GM19023 (cell line): ENCODE measurements around the gene GUK1.

Source experiments
- ATAC-seq: cut with Tn5 transposase; IDR thresholded peaks from one replicate; pipeline ENCODE4 v1.9.1; 2021; ENCODE audit warnings: mild to moderate bottlenecking, moderate library complexity; ENCODE audit not compliant: unreplicated experiment

Gene GUK1, protein sequence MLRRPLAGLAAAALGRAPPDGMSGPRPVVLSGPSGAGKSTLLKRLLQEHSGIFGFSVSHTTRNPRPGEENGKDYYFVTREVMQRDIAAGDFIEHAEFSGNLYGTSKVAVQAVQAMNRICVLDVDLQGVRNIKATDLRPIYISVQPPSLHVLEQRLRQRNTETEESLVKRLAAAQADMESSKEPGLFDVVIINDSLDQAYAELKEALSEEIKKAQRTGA

DNA sequence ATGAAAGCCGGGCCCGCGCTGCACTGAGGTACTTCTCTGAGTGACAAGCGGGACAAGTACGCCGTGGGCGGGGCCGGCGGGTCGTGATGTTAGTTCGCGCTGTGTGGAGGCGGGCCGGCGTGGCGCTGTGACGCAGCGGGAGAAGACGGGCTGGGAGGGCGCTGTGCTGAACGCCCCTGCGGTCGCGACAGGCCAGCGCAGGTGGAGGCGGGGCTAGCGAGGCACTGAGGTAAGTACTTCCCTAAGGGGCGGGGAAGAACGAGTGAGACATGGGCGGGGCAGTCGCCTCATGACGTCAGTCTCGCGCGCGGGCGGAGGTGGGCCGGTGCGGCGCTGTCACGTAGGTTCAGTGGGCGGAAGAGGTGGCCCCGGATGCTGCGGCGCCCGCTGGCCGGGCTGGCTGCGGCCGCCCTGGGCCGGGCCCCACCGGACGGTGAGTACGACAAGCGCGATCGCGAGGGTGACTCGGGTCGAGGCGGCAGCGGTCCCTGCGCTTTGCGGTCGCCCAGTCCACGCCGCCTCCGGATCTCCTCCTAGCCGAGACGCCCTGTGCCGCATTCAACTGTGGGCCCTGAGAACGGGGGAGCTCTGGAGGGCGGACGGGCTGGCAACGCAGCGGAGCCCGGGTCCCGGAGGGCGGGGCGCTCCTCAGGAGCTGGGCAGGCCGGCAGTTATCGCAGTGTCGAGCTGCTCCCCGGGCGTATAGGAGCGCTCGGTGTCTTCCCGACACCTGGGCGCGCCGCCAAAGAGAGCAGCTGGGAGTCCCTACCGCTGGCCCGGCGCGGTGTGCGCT, at the start of gene GUK1:
Gene GUK1 (plus strand): TSS at position 349 of the 793 bp plus-strand sequence. CDS start 24 bp downstream, at position 373.
- ATAC-seq = peak; percentile 92

DNA sequence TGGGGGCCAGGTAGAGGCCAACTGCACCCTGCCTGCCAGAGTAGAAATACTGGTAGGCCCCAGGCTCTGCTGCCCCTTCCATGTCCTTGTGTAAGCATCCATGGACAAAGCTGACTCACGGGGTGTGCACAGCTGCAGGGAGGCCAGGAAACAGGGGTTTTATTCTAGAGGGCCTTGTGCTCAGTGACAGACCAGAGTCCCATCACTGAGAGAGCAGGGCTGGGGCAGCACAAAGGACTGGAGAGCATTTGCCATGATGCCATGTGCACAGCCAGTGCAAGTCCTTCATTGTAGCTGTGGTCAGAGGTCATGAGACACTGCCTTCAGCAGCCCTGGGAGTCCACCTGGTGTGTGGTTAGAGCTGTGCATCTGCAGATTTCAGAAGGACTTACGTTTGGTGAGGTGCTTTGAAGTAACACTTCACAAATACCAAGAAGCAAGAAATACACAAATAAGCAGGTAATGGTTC, 49.4 kb upstream of the GUK1 start:
- ATAC-seq = peak; percentile 48

DNA sequence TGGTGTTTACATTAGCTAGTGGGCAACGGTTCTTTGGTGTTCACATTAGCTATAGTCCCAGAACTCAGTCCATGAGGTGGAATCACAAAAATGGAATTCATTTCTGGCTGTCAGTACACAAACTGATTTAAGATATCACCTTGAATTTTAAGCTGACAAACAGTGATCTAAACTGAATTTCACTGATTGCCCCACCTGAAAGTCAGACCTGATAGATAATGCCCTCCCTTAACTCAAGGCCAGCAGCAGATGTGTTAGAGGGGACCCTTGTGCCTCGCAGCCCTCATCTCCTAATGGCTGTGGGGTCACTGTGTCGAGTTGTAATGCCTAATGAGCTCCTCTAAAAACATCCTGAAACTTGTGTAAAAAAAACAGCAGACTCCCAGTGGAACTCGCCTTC, 49.0 kb upstream of the GUK1 start:
- ATAC-seq = no peak

DNA sequence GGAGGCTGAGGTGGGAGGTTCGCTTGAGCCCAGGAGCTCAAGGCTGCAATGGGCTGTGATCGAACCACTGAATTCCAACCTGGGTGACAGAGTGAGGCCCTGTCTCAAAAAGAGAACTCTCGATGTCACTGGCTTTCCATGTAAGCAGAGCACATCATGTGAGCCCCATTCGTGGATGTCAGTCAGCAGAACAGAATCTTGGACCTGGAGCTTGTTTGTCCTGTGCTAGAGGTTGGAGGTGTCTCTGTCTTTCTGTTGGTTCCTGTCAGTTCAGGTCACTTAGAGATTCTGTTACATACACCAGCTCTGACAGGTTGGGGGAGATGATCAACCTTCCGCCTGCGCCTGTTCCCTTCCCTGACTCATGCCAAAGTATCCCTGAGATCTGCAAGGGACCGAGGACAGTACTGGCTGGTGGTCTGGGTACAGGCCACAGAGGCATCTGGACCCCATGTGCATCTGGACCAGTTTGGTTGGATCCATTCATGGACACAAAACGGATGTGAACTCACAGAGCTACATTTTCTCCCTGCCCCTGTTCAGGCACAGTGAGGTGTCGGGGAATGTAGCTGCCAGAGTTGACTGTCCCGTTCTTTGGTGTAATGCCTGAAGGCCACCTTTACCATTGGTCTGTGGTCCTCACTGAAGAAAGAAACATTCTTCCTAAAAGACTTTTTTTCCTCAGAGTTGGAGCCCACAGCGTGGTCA, 47.6 kb upstream of the GUK1 start:
- ATAC-seq = no peak

DNA sequence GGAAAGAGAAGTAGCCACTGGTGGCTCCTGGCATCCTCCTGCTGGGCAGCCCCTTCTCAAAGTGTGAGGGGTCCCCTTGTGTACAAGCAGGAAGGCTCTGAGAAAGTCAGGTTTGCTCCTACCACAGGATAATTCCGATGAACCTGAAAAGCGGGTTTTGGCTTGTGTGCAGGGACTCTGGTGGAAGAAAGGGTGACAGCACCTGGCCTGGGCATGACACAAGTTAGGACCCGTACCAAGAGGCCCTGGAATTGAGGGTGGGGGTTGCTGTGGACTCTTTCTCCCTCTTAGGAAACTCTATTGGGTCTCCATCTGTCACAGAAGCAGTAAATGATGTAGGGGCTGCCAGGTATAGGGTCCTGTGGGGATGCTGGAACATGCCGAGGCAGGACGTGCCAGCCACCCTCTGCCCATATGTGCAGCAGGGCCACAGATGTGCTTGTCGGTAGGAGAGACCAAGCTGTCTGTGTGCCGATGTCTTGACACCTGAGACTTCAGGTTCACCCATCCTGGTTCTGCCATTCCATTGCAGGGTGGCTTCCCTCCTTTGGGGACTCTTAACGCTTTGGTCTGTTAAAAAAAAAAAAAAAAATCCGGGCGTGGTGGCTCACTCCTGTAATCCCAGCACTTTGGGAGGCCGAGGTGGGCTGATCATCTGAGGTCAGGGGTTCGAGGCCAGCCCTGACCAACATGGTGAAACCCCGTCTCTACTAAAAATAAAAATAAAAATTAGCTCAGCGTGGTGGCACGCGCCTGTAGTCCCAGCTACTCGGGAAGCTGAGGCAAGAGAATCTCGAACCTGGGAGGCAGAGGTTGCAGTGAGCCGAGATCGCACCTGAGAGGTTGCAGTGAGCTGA, 46.8 kb upstream of the GUK1 start:
- ATAC-seq = no peak

DNA sequence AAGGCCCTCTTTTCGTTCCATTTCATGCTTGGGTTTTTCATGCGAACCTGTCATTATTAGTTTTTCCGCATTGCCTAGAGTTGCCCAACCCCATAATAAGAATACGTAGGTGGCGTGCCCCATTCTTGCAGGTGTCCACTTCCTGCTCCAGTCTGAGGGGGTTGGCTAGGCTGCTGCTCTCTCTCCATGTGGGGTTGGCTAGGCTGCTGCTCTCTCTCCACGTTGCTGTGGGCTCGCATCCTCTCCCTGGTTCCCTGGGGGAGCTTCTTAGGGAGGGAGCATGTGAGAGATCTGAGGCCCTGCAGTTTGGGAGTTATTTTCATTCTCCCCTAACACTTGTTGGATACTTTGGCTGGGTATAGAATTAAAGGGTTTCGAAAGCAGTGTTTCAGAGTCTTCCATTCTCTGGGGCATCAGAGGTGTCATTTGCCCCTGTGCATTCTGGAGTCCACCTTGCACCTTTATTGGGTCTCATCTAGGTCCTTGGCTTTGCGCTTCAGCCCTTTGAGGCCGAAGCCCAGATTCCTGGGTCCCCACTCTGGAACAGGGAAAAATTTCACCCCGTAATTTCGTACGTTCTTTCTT, 45.6 kb upstream of the GUK1 start:
- ATAC-seq = no peak

DNA sequence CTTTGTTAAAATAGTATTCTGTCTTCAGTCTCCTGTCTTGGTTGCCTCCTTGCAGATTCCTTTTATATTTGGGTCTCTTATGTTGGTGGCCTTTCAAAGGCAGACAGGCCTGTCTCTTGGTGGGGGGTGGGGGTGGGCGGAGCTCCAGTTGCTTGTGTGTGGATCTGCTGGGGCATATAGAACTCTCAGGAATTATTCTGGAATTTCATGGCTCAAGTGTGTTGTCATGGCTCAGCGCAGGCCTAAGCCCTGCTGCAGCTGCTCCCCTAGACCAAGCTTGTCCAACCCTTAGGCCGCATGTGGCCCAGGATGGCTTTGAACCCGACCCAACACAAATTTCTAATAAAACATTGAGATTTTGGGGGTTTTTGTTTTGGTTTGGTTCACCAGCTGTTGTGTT, 44.9 kb upstream of the GUK1 start:
- ATAC-seq = no peak

DNA sequence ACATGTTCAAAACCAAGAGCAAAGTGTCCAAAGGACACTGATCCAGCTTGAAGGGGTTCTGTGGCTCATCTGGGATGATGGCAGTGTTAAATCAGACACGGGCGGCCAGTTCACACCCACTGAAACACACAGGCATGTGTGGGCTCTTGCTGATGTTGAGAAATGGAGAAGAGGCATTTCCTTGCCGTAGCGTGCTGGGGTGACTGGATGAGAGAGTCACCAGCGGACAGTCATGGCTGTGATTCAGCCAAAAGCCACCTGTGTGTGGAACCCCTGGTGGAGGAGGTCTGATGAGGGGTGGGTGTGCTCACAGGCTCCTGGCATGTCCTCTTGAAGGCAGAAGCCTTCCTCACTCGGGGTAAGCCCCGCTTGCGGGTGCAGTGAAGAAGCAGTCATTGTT, 44.1 kb upstream of the GUK1 start:
- no peak for ATAC-seq

DNA sequence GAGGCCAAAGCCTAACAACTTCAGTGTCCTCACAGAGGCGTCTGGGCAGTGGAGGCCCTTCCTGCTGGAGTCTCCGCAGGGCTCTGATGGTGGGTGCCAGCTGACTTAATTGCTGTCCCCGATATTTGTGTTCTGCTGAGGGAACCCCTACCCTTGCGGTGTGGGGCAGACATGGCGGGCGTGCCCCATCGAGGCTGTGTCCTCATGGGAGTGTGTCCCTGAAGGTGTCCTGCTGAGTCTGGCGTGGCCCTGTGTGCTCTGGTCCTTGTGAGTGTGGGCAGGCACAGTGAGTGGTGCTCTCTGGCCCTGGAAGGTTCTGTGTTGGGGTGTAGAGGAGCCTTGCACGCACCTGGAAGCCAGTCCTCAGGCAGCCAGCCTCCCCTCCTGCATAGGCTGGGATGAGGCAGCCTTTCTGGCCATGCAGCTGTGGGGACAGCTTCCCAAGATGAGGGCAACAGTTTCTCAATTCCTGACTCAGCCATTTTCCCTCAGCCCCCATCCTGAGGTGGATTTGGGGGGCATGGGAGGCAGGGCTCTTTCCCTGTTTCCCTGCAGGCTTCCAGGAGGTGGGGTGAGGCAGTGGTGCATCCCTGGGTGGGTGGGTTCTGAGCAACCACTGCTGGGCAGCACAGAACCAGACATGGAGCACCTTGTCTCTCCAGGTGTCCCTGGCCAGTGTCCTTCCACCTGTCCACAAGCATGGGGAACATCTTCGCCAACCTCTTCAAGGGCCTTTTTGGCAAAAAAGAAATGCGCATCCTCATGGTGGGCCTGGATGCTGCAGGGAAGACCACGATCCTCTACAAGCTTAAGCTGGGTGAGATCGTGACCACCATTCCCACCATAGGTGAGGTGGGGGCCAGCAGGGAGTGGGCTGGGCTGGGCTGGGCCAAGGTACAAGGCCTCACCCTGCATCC, 43.4 kb upstream of the GUK1 start:
- ATAC-seq = no peak

DNA sequence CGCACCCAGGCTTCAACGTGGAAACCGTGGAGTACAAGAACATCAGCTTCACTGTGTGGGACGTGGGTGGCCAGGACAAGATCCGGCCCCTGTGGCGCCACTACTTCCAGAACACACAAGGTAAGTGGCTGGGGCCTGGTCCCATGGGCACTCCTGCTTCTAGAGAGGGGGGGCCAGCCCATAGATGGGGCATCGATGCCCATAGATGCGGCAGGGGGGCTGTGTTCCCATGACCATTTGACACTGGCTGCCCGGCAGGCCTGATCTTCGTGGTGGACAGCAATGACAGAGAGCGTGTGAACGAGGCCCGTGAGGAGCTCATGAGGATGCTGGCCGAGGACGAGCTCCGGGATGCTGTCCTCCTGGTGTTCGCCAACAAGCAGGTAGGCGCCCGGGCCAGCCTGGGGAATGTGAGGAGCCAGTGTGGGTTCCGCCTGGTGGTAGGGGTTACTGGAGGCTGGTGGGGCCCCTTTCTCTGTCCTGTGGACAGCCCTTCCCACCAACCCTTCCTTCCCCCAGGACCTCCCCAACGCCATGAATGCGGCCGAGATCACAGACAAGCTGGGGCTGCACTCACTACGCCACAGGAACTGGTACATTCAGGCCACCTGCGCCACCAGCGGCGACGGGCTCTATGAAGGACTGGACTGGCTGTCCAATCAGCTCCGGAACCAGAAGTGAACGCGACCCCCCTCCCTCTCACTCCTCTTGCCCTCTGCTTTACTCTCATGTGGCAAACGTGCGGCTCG, 42.6 kb upstream of the GUK1 start:
- no peak for ATAC-seq

DNA sequence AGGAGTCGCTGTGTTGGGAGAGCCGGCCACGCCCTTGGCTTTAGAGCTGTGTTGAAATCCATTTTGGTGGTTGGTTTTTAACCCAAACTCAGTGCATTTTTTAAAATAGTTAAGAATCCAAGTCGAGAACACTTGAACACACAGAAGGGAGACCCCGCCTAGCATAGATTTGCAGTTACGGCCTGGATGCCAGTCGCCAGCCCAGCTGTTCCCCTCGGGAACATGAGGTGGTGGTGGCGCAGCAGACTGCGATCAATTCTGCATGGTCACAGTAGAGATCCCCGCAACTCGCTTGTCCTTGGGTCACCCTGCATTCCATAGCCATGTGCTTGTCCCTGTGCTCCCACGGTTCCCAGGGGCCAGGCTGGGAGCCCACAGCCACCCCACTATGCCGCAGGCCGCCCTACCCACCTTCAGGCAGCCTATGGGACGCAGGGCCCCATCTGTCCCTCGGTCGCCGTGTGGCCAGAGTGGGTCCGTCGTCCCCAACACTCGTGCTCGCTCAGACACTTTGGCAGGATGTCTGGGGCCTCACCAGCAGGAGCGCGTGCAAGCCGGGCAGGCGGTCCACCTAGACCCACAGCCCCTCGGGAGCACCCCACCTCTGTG, 41.7 kb upstream of the GUK1 start:
- no peak for ATAC-seq

DNA sequence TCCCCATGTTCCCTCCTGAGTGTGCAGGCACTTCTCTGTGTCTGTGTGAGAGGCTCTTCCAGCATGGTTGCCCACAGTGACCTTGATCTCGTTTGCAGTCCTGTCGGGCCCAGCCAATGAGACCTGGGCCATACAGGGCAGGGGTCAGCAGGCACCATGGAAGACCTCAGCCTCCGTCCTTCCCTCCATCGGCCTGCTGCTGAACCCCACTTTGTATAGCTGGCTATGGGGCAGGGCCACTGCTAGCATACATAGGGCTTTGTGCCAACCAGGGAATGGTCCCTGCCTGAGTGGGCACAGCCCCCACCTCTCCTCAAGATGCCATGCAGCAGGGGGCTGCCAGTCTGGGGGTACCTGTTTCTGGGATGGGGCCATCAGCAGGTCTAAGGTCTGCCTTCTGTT, 40.7 kb upstream of the GUK1 start:
- ATAC-seq = no peak

DNA sequence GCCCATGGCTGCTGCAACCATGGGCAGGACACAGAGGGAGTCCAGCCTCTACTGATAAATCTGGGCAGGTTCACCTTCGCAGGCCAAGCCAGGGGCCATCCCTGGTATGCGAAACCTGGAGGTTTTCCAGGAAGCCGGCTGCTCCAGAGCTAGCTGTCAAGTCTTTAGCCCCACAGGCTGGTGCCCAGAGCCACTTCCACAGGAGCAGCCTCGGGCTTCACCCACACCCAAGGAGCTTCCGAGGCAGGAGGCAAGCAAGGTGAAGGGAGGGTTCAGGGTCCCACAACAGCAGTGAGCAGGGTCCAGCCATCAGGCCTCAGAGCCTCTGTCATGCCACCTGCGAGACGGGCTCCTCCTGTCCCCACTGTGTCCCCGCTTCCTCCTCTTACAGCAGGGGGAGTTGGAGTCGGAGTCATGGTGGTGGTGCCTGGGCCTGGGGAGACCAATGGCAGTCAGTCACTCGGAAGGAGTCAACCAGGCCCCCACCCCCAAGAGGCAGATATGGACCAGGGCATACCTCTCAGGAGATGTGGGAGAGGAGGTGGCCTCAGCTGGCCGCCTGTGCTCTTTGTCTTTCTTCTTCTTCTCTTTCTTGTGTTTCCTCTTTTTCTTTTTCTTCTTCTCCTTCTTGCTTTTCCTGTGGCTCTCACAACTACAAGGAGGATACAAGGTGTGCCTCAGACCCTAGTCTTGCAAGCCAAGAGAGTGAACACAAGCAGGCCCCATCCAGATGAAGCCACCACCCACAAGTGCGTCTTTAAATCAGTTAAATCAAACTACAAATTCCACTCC, 39.1 kb upstream of the GUK1 start:
- ATAC-seq = no peak

DNA sequence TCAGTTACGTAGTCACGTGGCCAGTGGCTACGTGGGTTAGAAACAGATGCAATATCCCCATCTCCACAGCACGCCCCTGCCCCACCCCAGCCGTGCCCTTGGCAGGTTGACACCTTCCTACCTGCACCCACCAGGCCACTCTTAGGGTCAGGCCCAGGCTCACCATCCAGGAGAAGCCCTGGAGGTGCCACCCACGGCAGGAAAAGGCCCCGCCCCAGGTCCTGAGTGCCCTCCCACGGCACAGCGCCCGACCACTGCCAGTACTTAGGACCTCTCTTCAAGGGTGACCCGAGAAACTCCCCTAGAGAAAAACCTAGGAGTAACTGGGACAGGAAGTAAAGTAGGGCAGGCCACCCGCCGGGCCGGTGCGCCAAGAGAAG, 38.5 kb upstream of the GUK1 start:
- no peak for ATAC-seq

DNA sequence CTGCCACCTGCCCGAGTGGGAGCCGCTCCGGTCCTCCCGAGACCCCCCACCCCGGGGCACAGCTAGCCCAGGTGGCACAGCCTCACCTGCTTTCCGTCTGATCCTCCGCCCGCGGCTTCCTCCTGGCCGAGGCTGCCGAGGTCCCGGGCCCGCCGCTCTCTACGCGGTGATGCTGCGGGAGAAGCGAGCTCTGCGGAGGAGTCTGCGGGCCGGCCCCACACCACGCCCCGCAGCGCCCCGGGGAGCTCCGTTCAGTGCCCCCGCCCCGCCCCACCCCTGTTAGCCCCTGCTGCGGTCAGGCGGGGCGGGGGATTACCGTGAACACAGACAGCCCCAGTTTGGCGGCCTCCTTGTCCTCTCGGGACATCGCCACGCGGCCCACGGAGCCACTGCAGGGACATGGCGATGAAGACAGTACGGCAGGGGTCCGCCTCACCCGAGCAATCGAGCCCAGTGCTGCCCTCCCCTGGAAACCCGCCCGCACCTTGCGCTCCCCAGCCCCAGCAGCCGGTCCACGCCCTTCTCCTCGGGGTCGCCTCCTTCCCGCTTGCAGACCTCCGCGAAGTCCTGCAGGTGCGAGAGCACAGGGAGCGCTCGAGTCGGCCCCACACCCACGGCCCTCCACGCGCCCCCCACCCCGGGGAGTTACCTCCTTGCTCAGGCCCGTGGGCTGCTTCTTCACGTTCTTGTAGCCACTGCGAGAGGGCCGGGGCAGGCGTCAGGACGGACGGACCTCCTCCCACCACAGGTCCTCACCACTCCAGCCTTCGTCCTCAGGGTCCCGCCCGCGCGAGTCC, 37.9 kb upstream of the GUK1 start:
- ATAC-seq = peak; percentile 26

DNA sequence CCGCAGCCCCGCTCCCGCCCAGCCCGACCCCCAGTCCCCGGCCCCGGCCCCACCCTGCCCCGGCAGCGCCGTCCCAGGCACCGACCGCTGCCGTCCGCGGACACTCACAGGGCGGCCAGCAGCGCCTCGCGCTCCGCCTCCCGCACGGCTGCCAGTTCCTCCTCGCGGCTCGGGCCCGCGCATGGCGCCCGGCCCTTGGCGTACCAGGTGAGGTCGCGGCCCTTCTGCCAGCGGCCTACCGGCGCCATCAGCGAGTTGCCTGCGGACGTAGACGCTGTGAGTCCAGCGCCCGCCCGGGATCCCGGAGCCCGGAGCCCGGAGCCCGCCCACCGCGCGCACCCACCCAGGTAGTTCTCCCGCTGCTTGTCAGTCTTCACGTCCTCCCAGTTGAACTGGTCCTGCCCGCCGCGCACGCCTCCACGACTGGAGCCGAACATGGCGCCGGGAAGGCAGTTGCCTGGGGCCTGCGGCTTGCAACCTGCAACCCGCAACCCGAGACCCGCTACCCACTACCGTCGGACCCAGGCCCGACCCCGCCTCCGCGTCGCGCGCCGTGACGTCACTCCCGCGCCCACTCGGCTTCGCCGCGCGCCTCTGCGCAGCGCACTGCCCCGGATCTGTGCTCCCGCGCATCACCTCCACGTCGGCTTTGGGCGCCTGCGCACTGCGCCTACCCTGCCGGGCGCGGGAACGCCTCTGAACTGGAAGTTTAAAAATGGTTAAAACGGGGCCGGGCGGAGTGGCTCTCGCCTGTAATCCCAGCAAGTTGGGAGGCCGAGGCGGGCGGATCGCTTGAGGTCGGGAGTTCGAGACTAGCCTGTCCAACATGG, 37.1 kb upstream of the GUK1 start, which contains the start of gene C1orf35:
Gene C1orf35 (minus strand): TSS at position 535 of the 830 bp plus-strand sequence. CDS start 98 bp downstream, at position 437.
- ATAC-seq = peak; percentile 76
